ENCODE results near the gene TNFSF12.
A peak's percentile ranks its signal among the peaks of the same experiment; 100 is the strongest.

TNFSF12 gene, protein sequence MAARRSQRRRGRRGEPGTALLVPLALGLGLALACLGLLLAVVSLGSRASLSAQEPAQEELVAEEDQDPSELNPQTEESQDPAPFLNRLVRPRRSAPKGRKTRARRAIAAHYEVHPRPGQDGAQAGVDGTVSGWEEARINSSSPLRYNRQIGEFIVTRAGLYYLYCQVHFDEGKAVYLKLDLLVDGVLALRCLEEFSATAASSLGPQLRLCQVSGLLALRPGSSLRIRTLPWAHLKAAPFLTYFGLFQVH

DNA sequence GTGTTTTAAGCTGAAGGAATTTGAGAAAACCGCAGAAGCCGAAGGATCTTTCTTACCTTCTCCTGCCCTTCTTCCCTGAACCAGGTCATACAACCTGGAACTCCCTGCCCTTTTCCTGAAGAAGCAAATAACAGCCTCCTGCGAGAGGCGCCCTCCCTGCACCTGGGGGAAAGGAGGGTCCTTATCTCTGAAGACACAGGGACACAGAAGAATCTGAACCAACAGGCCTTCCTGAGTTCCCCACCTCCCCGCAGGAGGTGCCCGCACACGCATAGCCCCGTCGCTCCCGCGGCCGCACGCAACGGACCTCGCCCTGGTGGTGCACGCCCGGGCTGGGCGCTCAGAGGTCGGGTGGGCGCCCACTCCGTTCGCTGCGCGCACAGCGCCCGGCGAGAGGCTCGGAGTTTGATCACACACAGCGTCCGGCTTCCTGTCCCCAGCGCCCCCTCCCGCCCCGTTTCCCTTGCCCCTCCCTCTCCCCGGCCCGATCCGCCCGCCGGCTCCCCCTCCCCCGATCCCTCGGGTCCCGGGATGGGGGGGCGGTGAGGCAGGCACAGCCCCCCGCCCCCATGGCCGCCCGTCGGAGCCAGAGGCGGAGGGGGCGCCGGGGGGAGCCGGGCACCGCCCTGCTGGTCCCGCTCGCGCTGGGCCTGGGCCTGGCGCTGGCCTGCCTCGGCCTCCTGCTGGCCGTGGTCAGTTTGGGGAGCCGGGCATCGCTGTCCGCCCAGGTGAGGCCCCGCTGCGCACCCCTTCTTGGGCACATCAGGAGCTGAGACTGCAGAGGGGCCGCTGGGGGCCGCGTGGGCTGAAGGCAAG, at the start of gene TNFSF12:
Gene TNFSF12 (plus strand): TSS at position 474 of the 816 bp plus-strand sequence. CDS start 96 bp downstream, at position 570.
- no peak for DNase-seq (ENCODE audit: low read depth)

DNA sequence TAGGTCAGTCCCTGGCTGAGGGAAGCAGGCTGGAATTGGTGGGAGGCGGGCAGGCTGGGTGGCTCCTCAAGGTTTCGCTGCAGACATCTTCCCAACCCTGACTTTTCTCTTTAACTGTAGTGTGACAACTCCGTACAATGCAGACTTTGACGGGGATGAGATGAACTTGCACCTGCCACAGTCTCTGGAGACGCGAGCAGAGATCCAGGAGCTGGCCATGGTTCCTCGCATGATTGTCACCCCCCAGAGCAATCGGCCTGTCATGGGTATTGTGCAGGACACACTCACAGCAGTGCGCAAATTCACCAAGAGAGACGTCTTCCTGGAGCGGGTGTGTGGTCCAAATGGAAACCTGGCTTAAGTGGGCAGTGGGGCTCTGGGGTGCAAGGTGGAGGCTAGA, 49.7 kb upstream of the TNFSF12 start:
- DNase-seq (ENCODE audit: low read depth) = no peak

DNA sequence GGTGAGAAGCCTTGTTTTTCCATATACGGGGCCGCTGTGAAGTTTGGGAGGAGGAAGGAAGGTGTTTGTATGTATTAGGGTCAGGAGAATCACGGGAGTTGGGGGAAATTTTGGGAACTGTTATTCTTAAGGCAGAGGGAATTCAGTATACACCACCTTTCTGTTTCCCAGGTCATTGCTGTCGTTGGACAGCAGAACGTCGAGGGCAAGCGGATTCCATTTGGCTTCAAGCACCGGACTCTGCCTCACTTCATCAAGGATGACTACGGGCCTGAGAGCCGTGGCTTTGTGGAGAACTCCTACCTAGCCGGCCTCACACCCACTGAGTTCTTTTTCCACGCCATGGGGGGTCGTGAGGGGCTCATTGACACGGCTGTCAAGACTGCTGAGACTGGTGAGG, 47.1 kb upstream of the TNFSF12 start:
- no peak for DNase-seq (ENCODE audit: low read depth)

DNA sequence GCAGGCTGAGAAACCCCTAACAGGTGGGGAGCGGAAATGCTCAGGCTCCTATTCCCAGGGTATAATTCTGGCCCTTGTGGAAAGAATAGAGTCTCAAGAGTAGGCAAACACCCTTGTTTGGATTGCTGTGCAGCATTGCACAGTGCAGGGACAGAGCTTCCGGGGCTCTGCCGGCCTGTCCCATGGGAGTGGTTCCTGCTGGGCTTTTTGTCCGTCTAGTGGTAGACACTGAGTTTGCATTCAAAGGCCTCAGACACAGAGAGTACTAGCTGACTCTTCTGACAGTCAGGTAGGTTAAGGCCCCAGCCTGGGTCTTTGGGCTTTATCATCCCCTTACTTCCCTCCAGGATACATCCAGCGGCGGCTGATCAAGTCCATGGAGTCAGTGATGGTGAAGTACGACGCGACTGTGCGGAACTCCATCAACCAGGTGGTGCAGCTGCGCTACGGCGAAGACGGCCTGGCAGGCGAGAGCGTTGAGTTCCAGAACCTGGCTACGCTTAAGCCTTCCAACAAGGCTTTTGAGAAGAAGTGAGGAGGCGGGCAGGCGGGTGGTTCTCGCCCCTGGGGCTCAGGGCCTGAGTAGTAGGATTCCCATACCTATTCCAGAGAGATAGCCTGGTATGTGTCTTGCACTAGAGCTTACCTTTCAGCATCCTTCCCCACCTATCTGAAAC, 46.5 kb upstream of the TNFSF12 start:
- DNase-seq (ENCODE audit: low read depth) = no peak

DNA sequence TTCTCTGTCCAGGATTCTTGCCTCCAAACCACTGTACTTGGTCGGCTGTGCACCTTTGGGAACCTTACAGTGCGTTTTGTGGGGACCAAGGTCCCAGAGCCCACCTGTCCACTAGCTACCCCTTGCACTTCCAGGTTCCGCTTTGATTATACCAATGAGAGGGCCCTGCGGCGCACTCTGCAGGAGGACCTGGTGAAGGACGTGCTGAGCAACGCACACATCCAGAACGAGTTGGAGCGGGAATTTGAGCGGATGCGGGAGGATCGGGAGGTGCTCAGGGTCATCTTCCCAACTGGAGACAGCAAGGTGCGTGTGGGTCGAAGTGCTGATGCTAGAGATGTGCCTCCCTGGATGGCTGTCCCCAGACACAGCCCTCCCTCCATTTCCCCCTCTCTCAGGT, 45.9 kb upstream of the TNFSF12 start:
- no peak for DNase-seq (ENCODE audit: low read depth)

DNA sequence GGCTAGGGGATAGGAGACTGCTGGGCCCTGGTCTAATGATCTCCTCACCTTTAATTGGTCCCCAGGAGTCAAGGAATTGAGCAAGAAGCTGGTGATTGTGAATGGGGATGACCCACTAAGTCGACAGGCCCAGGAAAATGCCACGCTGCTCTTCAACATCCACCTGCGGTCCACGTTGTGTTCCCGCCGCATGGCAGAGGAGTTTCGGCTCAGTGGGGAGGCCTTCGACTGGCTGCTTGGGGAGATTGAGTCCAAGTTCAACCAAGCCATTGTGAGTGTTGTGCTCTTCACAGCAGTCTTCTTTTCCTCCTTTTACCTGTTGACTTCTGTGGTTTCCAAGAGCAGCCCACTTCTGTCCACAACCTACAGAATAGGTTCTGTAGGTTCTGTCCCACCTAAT, 45.3 kb upstream of the TNFSF12 start:
- no peak for DNase-seq (ENCODE audit: low read depth)

DNA sequence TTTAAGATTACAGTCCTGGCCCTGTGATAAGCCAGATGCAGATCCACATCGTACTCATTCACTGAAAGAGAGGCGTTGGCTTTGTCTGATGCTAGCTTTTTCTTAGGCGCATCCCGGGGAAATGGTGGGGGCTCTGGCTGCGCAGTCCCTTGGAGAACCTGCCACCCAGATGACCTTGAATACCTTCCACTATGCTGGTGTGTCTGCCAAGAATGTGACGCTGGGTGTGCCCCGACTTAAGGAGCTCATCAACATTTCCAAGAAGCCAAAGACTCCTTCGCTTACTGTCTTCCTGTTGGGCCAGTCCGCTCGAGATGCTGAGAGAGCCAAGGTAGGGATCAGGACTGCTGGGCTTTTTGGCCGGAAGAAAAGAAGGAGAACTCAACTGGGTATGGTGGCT, 40.7 kb upstream of the TNFSF12 start:
- DNase-seq (ENCODE audit: low read depth) = no peak

DNA sequence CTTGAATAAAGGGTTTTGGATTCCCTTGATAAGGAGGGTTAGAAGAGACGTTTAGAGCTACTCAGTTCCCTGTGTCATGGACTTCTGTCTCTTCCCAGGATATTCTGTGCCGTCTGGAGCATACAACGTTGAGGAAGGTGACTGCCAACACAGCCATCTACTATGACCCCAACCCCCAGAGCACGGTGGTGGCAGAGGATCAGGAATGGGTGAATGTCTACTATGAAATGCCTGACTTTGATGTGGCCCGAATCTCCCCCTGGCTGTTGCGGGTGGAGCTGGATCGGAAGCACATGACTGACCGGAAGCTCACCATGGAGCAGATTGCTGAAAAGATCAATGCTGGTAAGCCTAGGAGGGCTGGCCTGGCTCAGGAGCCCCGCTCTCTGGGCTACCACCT, 40.0 kb upstream of the TNFSF12 start:
- DNase-seq (ENCODE audit: low read depth) = no peak

DNA sequence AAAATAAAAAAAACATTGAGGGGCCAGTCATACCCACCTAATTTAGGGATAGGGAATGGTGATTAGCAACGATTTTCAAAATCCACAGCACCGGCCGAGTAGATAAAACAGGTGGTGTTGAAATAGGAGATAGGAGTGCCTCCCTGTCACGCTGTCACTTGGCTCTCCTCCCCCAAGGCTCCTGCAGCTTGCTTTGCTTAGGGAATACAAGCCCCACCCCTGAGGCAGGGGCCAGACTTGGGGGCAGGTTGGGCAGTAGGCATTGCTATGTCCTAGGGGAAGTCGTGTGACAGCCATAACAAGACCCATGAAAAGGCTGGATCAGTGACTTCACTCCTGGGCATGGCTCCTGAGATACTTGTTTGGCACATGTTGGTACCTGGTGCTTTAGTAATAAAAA, 38.9 kb upstream of the TNFSF12 start:
- no peak for DNase-seq (ENCODE audit: low read depth)

DNA sequence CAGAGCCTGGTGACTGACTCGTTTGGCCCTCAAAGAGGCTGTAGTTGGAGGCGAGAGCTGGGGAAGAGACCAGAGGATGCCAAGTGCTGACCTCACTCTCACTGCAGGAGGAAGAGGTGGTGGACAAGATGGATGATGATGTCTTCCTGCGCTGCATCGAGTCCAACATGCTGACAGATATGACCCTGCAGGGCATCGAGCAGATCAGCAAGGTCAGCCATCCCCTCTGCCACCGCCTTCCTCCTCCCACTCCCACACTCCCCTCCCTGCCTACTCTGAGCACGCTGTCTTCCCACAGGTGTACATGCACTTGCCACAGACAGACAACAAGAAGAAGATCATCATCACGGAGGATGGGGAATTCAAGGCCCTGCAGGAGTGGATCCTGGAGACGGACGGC, 37.8 kb upstream of the TNFSF12 start:
- no peak for DNase-seq (ENCODE audit: low read depth)

DNA sequence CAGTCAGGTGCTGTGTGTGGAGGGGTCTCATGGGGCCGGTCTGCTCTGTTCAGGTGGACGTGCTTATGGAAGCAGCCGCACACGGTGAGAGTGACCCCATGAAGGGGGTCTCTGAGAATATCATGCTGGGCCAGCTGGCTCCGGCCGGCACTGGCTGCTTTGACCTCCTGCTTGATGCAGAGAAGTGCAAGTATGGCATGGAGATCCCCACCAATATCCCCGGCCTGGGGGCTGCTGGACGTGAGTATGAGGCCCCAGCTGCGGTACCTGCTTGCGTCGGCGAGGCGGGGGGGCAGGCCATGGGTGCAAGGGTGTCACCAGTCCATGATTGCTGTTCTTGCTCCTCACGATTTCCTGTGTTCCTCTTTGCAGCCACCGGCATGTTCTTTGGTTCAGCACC, 36.8 kb upstream of the TNFSF12 start:
- no peak for DNase-seq (ENCODE audit: low read depth)

DNA sequence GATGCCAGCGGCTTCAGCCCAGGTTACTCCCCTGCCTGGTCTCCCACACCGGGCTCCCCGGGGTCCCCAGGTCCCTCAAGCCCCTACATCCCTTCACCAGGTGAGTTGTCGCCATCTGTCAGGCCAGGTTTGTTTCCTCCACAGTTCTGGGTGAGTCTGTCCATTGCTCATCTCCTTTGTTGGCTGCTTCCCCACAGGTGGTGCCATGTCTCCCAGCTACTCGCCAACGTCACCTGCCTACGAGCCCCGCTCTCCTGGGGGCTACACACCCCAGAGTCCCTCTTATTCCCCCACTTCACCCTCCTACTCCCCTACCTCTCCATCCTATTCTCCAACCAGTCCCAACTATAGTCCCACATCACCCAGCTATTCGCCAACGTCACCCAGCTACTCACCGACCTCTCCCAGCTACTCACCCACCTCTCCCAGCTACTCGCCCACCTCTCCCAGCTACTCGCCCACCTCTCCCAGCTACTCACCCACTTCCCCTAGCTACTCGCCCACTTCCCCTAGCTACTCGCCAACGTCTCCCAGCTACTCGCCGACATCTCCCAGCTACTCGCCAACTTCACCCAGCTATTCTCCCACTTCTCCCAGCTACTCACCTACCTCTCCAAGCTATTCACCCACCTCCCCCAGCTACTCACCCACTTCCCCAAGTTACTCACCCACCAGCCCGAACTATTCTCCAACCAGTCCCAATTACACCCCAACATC, 35.9 kb upstream of the TNFSF12 start:
- no peak for DNase-seq (ENCODE audit: low read depth)

DNA sequence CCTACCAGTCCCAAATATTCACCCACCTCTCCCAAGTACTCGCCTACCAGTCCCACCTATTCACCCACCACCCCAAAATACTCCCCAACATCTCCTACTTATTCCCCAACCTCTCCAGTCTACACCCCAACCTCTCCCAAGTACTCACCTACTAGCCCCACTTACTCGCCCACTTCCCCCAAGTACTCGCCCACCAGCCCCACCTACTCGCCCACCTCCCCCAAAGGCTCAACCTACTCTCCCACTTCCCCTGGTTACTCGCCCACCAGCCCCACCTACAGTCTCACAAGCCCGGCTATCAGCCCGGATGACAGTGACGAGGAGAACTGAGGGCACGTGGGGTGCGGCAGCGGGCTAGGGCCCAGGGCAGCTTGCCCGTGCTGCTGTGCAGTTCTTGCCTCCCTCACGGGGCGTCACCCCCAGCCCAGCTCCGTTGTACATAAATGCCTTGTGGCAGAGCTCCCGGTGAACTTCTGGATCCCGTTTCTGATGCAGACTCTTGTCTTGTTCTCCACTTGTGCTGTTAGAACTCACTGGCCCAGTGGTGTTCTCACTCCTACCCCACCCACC, 34.9 kb upstream of the TNFSF12 start:
- no peak for DNase-seq (ENCODE audit: low read depth)

DNA sequence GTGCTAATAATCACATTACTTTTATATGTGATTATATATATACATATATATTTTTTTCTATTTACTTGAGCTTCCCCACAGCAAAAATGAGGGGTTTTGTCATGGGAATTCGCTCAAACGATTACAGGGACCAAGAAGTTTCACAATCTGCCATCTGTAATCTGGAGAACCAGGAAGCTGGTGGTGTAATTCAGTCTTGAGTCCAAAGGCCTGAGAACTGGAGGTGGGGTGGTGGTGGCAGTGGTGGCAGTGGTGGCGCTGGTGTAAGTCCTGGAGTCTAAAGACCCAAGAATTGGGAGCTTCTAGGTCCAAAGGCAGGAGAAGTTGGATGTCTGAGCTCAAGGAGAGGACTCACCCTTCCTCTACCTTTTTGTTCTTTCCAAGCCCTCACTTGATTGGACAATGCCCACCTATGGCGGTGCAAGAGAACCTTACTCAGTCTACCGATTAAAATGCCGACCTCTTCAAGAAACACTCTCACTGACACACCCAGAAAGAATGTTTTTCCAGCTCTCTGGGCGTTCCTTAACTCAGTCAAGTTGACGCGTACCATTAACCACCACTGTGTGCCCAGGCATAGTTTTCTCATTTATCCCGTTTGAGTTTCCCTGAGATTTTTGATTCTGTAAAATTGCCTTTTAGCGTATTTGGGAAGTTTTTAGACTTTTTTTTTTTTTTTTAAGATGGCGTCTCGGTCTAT, 32.8 kb upstream of the TNFSF12 start:
- peak; percentile 9 for DNase-seq (ENCODE audit: low read depth)

DNA sequence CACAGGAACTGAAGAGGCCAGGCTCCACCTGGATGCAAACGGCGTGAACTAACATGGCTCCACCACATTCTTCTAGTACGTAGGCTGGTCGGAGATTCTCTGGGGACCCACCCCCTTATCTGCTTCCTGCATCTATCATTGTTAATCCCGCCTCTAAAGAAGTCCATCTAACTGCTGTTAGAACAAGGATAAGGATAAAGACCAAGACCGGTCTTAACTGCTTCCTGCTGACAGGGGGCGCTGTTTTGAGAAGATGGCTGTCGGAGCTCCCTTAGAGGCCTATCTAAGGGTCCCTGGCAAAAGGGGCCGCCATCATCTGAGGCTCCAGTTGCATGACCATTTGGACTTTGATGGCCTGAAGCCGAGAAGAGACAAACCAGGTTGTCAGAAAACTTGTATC, 25.8 kb upstream of the TNFSF12 start:
- DNase-seq (ENCODE audit: low read depth) = peak; percentile 24

DNA sequence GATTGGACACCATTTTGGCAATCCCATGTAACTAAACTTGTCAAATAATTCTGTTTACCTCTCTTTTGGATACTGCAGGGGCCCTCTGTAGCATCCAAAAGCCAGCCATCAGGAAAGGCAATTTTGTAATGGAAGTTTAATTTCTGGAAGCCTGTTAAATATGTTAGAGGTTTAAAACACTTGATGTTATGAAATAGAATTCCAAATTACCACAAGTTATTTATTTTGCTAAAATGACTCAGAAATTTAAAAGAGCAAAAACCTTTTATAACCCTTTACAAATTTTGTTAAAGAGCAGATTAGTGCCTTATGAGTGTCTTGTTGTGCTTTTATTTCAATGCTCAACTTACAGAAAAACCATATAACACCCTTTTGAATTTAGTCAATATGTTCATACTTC, 20.0 kb upstream of the TNFSF12 start:
- no peak for DNase-seq (ENCODE audit: low read depth)

DNA sequence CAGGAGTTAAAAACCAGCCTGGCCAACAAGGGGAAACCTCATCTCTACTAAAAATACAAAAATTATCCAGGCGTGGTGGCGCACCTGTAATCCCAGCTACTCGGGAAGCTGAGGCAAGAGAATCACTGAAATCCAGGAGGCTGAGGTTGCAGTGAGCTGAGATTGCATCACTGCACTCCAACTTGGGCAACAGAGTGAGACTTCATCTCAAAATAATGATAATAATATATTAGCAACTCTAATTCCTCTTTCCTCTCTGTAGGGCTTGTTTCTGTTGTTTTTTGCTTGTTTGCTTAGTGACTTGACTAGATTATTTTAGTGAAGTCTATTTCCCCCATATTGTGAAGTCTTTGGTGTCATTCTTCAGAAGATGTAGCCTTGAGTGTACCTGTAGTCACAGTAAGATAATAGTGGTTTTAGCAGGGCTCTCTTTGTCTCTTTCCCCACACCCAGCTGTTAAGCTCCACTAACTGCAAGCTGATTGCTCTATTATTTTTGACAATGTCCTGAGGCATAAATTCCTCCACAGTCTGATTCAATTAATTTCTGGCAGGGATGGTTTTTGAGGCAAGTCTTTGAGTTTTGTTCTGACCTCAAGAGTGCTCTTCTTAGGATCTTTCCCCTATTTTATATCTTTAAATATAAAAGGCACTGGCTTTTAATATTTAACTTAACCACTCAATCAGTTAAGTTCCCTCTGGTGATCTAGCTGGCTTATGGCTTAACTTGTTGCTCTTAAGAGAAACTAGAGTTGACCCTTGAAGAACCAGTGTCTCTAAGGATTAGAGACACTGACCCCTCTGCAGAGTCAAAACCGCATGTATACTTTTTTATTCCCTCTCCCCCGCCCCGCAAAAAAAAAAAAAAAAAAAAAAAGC, 18.6 kb upstream of the TNFSF12 start:
- no peak for DNase-seq (ENCODE audit: low read depth)

DNA sequence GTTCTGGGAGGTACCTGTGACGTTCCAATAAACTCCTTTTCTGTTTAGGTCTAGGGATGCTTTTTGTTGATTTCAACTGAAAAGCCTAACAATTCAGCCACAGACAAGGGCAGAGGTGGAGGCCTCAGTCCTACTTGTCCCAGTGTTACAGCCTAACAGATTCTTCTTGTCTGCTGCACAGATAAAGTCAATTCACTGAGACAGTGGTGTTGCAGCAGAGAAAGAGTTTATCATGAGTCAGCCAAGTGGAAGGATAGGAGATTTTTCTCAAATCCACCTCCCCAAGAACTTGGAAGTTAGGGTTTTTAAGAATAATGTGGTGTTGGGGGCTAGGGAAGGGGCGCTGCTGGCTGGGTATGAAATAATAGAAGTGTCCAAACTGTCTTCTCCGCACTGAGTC, 10.8 kb upstream of the TNFSF12 start:
- no peak for DNase-seq (ENCODE audit: low read depth)

DNA sequence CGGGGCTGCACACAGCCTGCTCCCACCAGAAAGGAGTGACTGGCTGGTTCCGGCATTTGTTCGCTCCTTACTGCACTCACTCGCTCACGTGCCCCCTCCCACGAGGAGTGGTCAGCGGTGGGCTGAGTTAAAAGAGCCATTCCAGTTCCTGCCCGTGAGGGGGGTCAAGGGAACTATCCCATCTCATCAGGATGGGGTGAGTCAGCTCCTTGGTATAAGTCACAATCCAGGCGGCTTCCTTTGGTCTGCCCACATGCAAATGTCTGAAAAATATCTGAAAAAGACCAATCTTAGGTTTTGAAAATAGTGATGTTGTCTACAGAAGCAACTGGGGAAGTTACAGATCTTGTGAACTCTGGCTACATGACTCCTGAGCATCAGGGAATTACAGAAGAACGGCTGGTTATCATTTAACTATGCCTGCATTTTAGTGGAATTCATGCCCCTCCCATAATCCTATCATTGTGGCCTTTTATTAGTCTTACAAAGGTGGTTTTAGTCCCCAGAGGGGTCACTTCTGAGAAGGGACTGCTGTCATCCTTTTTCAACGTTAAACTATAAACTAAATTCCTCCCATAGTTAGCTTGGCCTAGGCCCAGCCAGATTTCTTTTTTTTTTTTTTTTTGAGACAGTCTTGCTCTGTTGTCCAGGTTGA, 9.8 kb upstream of the TNFSF12 start:
- peak; percentile 12 for DNase-seq (ENCODE audit: low read depth)

DNA sequence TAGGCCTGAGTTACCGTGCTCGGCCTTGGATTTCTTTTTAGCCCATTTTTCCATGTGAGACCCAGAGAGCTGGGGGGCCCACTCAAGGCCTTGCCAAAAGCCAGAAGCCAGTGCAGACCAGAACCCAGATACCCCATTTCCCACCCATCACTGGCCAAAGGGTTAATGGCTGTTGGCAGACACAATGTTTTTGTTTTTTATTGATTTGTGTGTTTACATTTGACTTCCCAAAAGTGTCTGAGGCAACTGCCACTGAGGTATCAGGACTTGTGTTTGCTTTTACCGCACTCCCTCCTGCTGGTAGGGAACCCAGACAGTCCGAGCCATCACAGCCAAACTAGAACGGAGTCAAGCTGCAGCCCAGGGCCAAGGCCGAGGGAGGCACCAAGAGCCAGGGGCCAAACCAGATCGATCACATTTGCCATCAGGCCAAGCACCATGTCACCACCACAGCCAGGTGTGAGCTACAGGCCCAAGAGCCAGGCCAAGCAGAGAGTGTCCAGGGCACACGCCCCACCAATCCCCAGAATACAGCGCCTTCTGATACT, 7.7 kb upstream of the TNFSF12 start:
- DNase-seq (ENCODE audit: low read depth) = no peak
